Activated T-helper 2 cell treated with anti-CD3 and anti-CD28 coated beads, Interferon-gamma antibody, Interleukin-2, Interleukin-4, amounts not matched to agents 10 μg/mL and 5 μg/mL and 100 μg/mL, durations not matched to agents 14 hours and 24 hours and 36 hours (primary cell): ENCODE data around the gene IQCE. TPM values are rescaled to one million over a fixed set of nuclear protein-coding genes. Genes with fewer than 3 reads are reported as not detected.
"Not testable (repeated sequence)": the region's sequence is repeated elsewhere in the genome, so short reads cannot be mapped to it uniquely, and the experiment has no call there.

Source experiments
- DNase-seq: peaks from one replicate; pipeline ENCODE4 v3.0.0; 2021; ENCODE audit warnings: low spot score
- H3K27ac Mint-ChIP-seq: one replicate; pipeline ENCODE4 v1.8.0; 2021; ENCODE audit warnings: mixed read lengths
- H3K27me3 Mint-ChIP-seq: one replicate; pipeline ENCODE4 v1.8.0; 2021; ENCODE audit warnings: low read depth, mixed read lengths
- H3K36me3 Mint-ChIP-seq: one replicate; pipeline ENCODE4 v1.8.0; 2021; ENCODE audit warnings: low read depth, mixed read lengths
- H3K4me1 Mint-ChIP-seq: one replicate; pipeline ENCODE4 v1.8.0; 2021; ENCODE audit warnings: low read depth, mixed read lengths
- H3K4me3 Mint-ChIP-seq: one replicate; pipeline ENCODE4 v1.8.0; 2021; ENCODE audit warnings: low read depth, mild to moderate bottlenecking, moderate library complexity, mixed read lengths
- H3K9me3 Mint-ChIP-seq: one replicate; pipeline ENCODE4 v1.8.0; 2021; ENCODE audit warnings: mixed read lengths
- intact Hi-C: fragments of 100-400 bp; cut with micrococcal nuclease; formaldehyde crosslinking; loops from one replicate; pipeline ENCODE4 v1.15.1; 2023
- total RNA-seq: library from RNA; stranded (reverse); gene quantifications from 2 replicates; pipeline ENCODE4 v1.2.3, GENCODE V29; 2022

Gene IQCE
- total RNA-seq, 1 donor from 2014 or later = 12.3 TPM

DNA sequence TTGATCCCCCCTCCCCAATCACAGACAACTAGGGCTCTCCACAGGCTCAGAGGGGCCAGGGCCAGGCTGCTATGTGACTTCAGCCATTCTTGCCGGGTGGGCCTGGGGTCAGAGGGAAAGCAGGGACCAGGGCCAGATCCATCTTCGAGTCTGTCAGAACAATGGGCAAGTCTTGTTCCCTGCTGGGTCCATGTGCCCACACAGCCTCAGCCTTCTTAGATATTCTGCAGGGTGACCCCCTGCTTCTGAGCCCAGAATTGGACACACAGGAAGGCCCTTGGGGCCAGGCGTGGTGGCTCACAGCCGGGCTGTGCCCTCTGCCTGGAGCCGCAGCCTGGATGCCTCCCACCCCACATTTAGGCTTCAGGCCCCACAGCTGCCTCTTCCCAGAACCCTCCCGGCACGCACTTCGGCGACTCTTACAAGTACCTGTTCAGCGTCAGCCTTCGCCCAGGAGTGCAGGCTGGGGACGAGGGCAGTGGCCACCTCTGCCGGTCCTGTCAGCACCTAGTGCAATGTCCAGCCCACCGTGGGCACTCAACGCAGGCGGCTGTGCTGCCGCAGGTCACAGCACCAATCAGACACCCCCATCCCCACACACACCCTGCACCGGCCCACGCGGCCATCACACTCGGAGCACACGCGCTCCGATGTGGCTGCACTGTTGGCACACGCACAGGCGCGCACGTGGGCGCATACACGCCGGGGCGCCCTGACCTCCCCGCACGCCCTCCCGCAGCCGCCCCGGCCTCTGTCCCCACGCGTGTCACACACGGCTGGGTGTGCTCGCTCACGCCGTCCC lies 27.6 kb upstream of the IQCE start:
- peaks cover 29% of the 10 kb centered on the region for H3K36me3 Mint-ChIP-seq
- intact Hi-C loops = loop anchor here (1.0 to 2.0 kb wide), 4 partner anchors 9 to 100 kb away; partner anchors contain the start of genes BRAT1 and TTYH3
- not testable (repeated sequence) for H3K9me3 Mint-ChIP-seq, H3K27me3 Mint-ChIP-seq, DNase-seq
- H3K4me3 Mint-ChIP-seq = peak overlapping the region; percentile 64
- H3K4me1 Mint-ChIP-seq = peaks cover 34% of the 10 kb centered on the region
- H3K27ac Mint-ChIP-seq = peak overlapping the region; percentile 97

DNA sequence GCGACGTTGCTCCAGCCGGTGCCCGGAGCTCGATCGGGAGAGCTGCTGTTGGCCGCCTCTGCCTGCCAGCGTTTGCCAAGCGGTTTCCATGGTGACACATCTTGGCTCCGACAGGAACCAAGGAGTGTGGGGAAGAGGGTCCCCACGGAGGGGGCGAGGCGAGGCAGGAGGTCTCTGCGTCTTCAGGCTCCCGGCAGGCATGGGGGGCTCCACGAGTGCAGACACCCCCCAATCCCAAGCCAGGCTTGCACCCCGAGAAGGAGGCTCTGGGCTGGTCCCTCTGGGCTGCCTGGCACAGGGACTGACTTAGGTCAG lies 27.0 kb upstream of the IQCE start:
- H3K36me3 Mint-ChIP-seq = peaks cover 23% of the 10 kb centered on the region
- not testable (repeated sequence) for DNase-seq, H3K27me3 Mint-ChIP-seq, H3K9me3 Mint-ChIP-seq, H3K4me3 Mint-ChIP-seq, H3K27ac Mint-ChIP-seq
- intact Hi-C loops = loop anchor here (2.0 kb wide), 2 partner anchors 23 to 99 kb away; partner anchors contain the start of genes BRAT1 and TTYH3
- peaks cover 34% of the 10 kb centered on the region for H3K4me1 Mint-ChIP-seq

DNA sequence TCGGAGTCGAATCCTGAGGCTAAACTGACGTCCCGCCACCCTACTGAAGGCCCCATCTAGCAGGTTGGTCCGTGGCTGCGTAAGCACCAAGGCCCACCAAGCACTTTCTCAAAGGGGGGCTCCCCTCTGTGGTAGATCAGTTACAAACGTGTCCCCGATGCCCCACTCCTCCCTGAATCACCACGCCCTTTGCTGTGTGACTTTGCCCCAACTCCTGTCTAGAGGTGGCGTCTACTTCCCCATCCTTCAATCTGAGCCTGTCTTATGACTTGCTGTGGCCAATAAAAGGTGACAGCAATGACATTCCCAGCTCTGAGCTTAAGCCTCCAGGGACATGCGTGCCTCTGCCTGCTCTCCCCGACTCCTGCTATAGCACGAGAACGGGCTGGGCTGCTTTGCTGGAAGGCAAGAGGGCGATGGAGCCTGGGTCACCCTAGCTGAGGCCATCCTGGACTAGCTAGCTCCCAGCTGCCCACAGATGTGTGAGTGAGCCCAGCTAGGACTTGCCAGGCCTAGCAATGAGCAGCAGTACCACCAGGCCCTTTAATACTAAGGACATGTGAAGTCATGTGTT lies 26.5 kb upstream of the IQCE start:
- Mint-ChIP-seq H3K36me3 (peaks cover 18% of the 10 kb centered on the region), H3K4me1 (peaks cover 32% of the 10 kb centered on the region)
- DNase-seq, H3K27ac Mint-ChIP-seq, H3K9me3 Mint-ChIP-seq, intact Hi-C loops, H3K4me3 Mint-ChIP-seq, H3K27me3 Mint-ChIP-seq: not testable (repeated sequence)

DNA sequence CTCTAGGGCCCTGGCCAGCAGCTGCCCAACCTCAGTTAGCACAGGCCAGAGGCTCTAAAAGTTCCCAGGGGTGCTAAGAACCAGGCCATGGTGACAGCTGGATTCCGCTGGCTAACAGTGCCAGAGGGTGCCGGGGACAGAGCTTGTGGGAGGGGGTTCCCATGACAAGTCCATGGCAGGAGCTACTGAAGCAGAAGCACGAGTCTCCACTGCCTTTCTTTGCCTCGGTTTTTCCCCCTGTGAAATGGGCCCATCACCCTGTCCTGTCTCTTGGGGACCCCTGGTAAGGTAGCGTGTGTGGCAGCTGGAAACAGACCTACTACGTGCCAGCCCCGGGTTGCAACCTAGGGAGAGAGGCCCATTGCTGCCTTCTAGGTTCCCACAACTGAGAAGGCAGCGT lies 26.0 kb upstream of the IQCE start:
- H3K4me3 Mint-ChIP-seq, H3K27ac Mint-ChIP-seq, intact Hi-C loops, H3K27me3 Mint-ChIP-seq, H3K9me3 Mint-ChIP-seq, DNase-seq: not testable (repeated sequence)
- Mint-ChIP-seq H3K36me3 (peaks cover 15% of the 10 kb centered on the region), H3K4me1 (peaks cover 27% of the 10 kb centered on the region)

DNA sequence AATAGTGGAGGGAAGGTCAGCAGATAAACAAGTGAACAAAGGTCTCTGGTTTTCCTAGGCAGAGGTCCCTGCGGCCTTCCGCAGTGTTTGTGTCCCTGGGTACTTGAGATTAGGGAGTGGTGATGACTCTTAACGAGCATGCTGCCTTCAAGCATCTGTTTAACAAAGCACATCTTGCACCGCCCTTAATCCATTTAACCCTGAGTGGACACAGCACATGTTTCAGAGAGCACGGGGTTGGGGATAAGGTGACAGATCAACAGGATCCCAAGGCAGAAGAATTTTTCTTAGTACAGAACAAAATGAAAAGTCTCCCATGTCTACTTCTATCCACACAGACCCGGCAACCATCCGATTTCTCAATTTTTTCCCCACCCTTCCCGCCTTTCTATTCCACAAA lies 25.2 kb upstream of the IQCE start:
- H3K36me3 Mint-ChIP-seq, H3K4me3 Mint-ChIP-seq, intact Hi-C loops, H3K9me3 Mint-ChIP-seq, H3K27ac Mint-ChIP-seq, H3K27me3 Mint-ChIP-seq, DNase-seq: not testable (repeated sequence)
- peaks cover 20% of the 10 kb centered on the region for H3K4me1 Mint-ChIP-seq

DNA sequence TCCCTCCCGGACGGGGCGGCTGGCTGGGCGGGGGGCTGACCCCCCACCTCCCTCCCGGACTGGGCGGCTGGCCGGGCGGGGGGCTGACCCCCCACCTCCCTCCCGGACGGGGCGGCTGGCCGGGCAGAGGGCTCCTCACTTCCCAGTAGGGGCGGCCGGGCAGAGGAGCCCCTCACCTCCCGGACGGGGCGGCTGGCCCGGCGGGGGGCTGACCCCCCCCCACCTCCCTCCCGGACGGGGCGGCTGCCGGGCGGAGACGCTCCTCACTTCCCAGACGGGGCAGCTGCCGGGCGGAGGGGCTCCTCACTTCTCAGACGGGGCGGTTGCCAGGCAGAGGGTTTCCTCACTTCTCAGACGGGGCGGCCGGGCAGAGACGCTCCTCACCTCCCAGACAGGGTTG lies 24.6 kb upstream of the IQCE start:
- H3K4me1 Mint-ChIP-seq = peaks cover 17% of the 10 kb centered on the region
- intact Hi-C loops, DNase-seq, H3K36me3 Mint-ChIP-seq, H3K27ac Mint-ChIP-seq, H3K27me3 Mint-ChIP-seq, H3K4me3 Mint-ChIP-seq, H3K9me3 Mint-ChIP-seq: not testable (repeated sequence)

DNA sequence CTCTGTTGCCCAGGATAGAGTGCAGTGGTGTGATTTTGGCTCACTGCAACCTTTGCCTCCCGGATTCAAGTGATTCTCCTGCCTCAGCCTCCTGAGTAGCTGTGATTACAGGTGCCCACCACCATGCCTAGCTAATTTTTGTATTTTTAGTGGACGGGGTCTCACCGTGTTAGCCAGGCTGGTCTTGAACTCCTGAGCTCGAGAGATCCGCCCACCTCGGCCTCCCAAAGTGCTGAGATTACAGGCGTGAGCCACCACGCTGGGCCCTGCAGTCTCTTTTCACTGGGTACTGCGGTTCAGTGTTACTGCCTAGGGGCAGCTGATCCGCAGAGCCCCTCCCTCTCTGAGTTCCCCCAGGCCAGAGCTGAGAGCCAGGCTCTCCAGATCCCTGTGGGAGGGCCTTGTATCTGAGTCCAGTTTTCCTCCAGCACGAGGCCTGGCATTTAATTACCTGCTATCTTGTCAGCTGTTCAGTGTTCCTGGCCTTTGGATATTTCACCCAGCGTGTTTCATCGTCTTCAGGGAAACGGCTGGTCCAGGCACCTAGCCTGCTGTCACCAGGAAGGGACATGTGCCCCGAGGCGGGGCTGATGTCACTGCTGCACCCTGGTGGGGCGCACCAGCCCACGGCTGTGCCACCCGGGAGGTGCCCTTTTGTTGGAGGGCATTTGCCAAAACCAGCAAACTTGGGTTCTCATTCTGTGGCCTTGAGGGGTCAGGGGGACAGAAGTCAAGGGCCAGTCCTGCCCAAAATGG lies 22.7 kb upstream of the IQCE start:
- H3K27ac Mint-ChIP-seq, H3K36me3 Mint-ChIP-seq, H3K4me3 Mint-ChIP-seq, H3K27me3 Mint-ChIP-seq, DNase-seq, intact Hi-C loops, H3K9me3 Mint-ChIP-seq, H3K4me1 Mint-ChIP-seq: not testable (repeated sequence)

DNA sequence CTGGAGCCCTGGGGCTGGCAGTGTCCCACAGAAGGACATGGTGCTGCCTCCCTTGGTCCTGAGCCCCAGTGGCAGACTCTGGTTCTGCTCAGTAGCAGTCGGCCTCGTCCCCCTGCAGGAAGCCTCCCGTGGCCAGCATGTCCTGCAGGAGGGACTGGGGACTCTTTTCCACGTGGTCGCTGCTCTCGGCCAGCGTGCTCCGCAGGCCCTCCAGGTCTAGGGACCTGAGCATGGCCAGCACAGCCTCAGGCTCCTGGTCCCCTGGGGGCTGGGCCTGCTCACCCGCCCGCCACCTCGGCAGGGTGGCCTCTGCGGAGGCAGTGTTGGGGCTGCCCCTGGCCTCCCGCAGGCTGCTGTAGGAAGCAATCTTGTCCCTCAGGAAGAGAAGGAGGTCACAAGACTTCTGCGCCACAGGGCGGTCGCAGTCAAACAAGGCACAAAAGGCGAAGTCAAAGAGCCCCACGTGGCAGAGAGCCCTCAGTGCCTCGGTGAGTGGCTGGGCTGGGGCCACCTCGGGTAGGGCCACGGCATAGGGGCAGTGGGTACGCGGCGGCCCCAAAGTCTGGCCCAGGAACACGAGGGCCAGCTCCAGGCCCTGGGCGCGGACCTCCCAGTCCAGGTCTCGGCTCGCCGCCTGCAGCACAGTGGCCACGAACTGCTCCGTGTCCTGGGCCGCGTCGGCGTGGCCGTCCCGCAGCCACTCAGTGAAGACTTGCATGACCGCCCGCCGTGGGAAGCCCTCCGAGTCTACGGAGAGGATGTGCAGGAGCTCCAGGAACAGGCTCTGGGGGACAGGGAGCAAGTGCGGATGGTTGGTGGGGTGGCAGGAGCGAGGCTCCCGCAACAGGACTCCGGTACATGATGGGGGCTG lies 20.6 kb upstream of the IQCE start:
- Mint-ChIP-seq H3K27me3 (no peaks in the 10 kb centered on the region), H3K27ac (no peak overlapping the region), H3K36me3 (peaks cover 6% of the 10 kb centered on the region), H3K9me3 (no peaks in the 10 kb centered on the region), H3K4me1 (no peaks in the 10 kb centered on the region), H3K4me3 (no peak overlapping the region)
- intact Hi-C loops = no loop called here
- no peak for DNase-seq

DNA sequence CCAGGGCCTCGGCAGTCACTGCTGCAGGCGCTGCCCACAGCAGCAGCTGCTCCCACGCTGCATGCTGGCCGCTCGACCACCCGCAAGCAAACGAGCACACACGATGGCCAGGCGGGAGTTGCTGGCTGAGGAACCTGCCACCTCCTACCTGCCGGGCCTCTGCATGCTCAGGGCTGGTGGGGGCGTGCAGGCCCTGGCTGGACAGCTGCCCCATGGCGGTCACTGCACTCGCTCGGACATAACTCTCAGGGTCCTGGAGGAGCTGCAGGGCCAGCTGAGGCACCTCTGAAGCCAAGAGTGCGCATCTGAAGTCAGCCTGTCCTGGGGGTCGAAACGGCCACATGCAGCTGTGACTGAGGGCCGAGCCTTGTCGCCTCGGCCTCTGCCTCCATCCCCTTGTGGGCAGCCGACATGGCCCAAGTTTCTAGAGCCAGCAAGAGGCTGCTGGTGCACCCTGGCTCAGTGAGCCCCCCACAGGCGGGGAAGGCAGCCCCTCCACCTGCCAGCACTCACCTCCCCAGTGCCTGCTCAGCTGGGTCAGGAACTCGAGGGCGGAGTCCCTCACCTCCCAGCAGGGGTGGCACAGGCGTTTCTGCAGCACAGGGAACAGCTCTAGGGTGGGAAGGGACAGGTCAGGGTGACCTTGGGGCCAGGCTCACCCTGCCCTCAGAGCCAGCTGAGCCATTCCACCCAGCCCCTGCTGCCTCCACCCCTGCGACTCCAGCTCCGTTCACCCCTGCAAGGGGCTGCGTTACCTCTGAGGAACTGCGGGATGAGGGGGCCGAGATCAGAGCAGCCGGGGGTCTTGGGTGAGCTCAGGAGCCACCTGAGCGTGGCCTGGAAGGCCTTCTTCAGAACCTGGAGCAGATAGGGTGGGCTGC lies 19.5 kb upstream of the IQCE start:
- Mint-ChIP-seq H3K9me3 (no peaks in the 10 kb centered on the region), H3K27me3 (no peaks in the 10 kb centered on the region), H3K4me1 (no peaks in the 10 kb centered on the region), H3K4me3 (no peak overlapping the region), H3K36me3 (peaks cover 14% of the 10 kb centered on the region), H3K27ac (no peak overlapping the region)
- intact Hi-C loops = no loop called here
- DNase-seq = no peak

DNA sequence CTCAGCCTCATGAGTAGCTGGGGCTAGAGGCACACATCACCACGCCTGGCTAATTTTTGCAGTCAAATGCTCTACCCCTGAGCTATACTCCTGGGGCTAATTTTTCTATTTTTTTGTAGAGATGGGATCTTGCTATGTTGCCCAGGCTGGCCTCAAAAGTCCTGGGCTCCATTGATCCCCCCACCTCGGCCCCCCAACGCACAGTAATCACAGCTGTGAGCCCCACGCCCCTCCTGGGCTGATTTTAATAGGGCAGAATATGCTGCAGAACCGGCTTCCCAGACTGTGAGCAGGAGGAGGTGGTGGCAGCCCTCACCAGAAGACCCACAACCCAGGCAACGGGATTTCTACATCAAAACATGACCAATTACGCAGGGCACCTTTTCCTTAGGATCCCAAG lies 18.6 kb upstream of the IQCE start:
- no peak overlapping the region for H3K27ac Mint-ChIP-seq
- intact Hi-C loops = no loop called here
- no peak overlapping the region for H3K4me3 Mint-ChIP-seq
- no peaks in the 10 kb centered on the region for H3K4me1 Mint-ChIP-seq
- no peaks in the 10 kb centered on the region for H3K9me3 Mint-ChIP-seq
- peaks cover 18% of the 10 kb centered on the region for H3K36me3 Mint-ChIP-seq
- no peak for DNase-seq
- no peaks in the 10 kb centered on the region for H3K27me3 Mint-ChIP-seq

DNA sequence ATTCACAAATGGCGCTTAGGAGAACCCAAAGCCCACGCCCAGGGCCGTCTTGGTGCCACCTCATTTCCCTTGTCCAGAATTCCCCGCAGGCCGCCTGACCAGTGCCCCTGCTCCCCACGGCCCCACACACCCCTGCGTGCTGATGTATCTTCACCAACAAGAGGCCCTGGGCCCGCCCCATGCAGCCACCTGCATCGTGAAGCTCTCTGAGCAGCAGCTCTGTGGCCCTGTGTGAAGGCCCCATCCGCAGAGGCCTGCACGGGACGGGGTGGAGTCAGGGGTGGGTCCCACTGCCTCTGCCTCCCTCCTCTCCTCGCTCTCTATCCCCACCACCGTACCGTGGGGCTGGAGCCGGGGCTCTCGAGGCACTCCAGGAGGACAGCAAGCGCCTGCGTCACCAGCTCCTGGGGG lies 18.1 kb upstream of the IQCE start:
- intact Hi-C loops = no loop called here
- no peaks in the 10 kb centered on the region for H3K27me3 Mint-ChIP-seq

More for the DNA sequence above, 18.1 kb upstream of the IQCE start:
- no peaks in the 10 kb centered on the region for H3K4me1 Mint-ChIP-seq
- H3K4me3 Mint-ChIP-seq = no peak overlapping the region
- H3K36me3 Mint-ChIP-seq = peaks cover 18% of the 10 kb centered on the region
- H3K27ac Mint-ChIP-seq = no peak overlapping the region
- no peak for DNase-seq
- no peaks in the 10 kb centered on the region for H3K9me3 Mint-ChIP-seq
